Lung (tissue), 12 donors: ENCODE measurements around the gene RASGRF1. TPM values are rescaled to one million over a fixed set of nuclear protein-coding genes. Genes with fewer than 3 reads are reported as not detected.

Experiments
- ATAC-seq: fragments of 200-7000 bp; cut with Tn5 transposase; one replicate; pipeline ENCODE4 v1.9.1; 2020; ENCODE audit warnings: moderate number of reproducible peaks; ENCODE audit not compliant: insufficient read depth, low FRiP score
- DNase-seq, 3 donors: peaks; one replicate each; pipeline ENCODE4 v3.0.0-alpha.2; 2013 to 2017
- H3K27ac ChIP-seq, 2 donors: one replicate each; pipeline ENCODE4 v1.5.1; 2013; ENCODE audit warnings: mild to moderate bottlenecking in 2 of 2, moderate library complexity in 2 of 2, control low read depth in 1 of 2, inconsistent platforms in 1 of 2, low read depth in 1 of 2, low read length in 1 of 2
- H3K27me3 ChIP-seq, 3 donors: one replicate each; pipeline ENCODE4 v1.5.1; 2013; ENCODE audit warnings: low read length in 2 of 3; ENCODE audit not compliant: control insufficient read depth in 3 of 3, insufficient read depth in 3 of 3
- H3K36me3 ChIP-seq, 4 donors: one replicate each; pipeline ENCODE4 v1.5.1; 2013; ENCODE audit warnings: low read length in 4 of 4, mild to moderate bottlenecking in 1 of 4, moderate library complexity in 1 of 4; ENCODE audit not compliant: control insufficient read depth in 4 of 4, insufficient read depth in 4 of 4
- H3K4me1 ChIP-seq, 5 donors: one replicate each; pipeline ENCODE4 v1.5.1; 2013; ENCODE audit warnings: low read length in 5 of 5, mild to moderate bottlenecking in 2 of 5, moderate library complexity in 1 of 5; ENCODE audit not compliant: control insufficient read depth in 5 of 5, insufficient read depth in 5 of 5
- H3K4me3 ChIP-seq: one replicate; pipeline ENCODE4 v1.5.1; 2013; ENCODE audit warnings: mild to moderate bottlenecking, control low read depth, moderate library complexity
- H3K9ac ChIP-seq, 2 donors: one replicate each; pipeline ENCODE4 v1.5.1; 2013; ENCODE audit warnings: low read length in 2 of 2, control low read depth in 1 of 2; ENCODE audit not compliant: insufficient read depth in 1 of 2
- H3K9me3 ChIP-seq, 4 donors: one replicate each; pipeline ENCODE4 v1.5.1; 2013; ENCODE audit warnings: low read length in 3 of 4, mild to moderate bottlenecking in 1 of 4, moderate library complexity in 1 of 4; ENCODE audit not compliant: control insufficient read depth in 4 of 4, insufficient read depth in 3 of 4
- WGBS, 2 donors: extraction: QIAGEN DNeasy Blood & Tissue Kit; methylation state at CpG; one replicate each; pipeline ENCODE4 v1.1.7; 2013; 5-methylcytosine and 5-hydroxymethylcytosine counted together
- polyA plus RNA-seq, 2 donors: library from polyadenylated mRNA; stranded (reverse); fragments of 200-250 nt; gene quantifications; one replicate each; pipeline ENCODE4 v1.2.1, GENCODE V29; 2013
- total RNA-seq, 2 donors: library from RNA; depleted of rRNA in 1 of 2; stranded (reverse); fragments of >200 nt in 1 of 2; gene quantifications; one replicate each; pipeline ENCODE4 v1.2.1, GENCODE V29; 2014 to 2021
- TF ChIP-seq, protein P1 (sequence below): IDR thresholded peaks from 2 replicates; pipeline ENCODE4 v1.5.1; 2012; ENCODE audit warnings: mild to moderate bottlenecking; ENCODE audit errors: control extremely low read depth, extremely low read depth
- donor health status: control.
- donor health status: control.
- donor health status: Bipolar disorder and iron deficiency.
- donor health status: healthy.
- donor health status: DM: yes; HTN: yes; CAD: no.

RASGRF1 gene
- total and polyA plus RNA-seq, 4 donors = 10.9 to 71.2 (median 24.6) TPM

- Histone ChIP-seq H3K4me1 (no peaks in the 10 kb centered on the region), H3K9ac (no peak overlapping the region), H3K4me3 (no peak overlapping the region), H3K9me3 (no peaks in the 10 kb centered on the region), H3K27ac (no peak overlapping the region), H3K36me3 (no peaks in the 10 kb centered on the region), H3K27me3 (peaks cover 4 to 17% (median 9%) of the 10 kb centered on the region in 3 donors)
- TF ChIP-seq, protein P1, sequence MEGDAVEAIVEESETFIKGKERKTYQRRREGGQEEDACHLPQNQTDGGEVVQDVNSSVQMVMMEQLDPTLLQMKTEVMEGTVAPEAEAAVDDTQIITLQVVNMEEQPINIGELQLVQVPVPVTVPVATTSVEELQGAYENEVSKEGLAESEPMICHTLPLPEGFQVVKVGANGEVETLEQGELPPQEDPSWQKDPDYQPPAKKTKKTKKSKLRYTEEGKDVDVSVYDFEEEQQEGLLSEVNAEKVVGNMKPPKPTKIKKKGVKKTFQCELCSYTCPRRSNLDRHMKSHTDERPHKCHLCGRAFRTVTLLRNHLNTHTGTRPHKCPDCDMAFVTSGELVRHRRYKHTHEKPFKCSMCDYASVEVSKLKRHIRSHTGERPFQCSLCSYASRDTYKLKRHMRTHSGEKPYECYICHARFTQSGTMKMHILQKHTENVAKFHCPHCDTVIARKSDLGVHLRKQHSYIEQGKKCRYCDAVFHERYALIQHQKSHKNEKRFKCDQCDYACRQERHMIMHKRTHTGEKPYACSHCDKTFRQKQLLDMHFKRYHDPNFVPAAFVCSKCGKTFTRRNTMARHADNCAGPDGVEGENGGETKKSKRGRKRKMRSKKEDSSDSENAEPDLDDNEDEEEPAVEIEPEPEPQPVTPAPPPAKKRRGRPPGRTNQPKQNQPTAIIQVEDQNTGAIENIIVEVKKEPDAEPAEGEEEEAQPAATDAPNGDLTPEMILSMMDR = no peak
- no peak for DNase-seq
- WGBS, 2 donors = 82 to 87% methylated on average over 6 of the region's 6 CpGs
- no peak for ATAC-seq
Observed at GRCh38 chr15:79102595-79102994, 12.0 kb upstream of the RASGRF1 start.

GRCh38 chr15:79101866-79102581, 11.4 kb upstream of the RASGRF1 start:
- peaks cover 4 to 23% (median 9%) of the 10 kb centered on the region in 3 donors for H3K27me3 ChIP-seq
- H3K9me3 ChIP-seq = no peaks in the 10 kb centered on the region
- DNase-seq = no peak
- no peak overlapping the region for H3K4me3 ChIP-seq
- TF ChIP-seq, protein P1 = no peak
- no peak overlapping the region for H3K9ac ChIP-seq
- no peaks in the 10 kb centered on the region for H3K36me3 ChIP-seq
- H3K4me1 ChIP-seq = no peaks in the 10 kb centered on the region
- ATAC-seq = no peak
- H3K27ac ChIP-seq = no peak overlapping the region
- 79 to 81% methylated on average over 12 of the region's 12 CpGs for WGBS, 2 donors

DNA sequence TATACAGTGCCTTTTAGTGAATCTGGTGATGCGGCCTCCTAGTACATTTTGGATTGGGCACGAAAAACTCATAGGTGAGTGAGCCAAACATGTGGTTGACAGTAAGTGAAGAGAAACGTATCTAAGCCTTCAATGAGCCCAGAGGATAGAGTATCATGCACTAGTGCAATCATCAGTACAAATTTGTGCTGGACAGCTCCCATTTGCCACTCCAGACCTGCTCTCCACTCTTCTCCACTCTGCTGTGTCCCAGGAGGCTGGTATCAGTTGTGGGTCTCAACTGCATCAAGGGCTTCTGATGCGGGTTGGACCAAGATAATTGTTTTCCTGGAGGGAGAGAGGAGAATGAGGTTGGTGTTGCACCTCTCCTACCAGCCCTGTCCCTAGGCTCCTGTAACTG, 9.1 kb upstream of the RASGRF1 start:
- WGBS, 2 donors = 74% methylated on average over 4 of the region's 4 CpGs
- TF ChIP-seq, protein P1 = no peak
- Histone ChIP-seq H3K9me3 (no peaks in the 10 kb centered on the region), H3K27ac (no peak overlapping the region), H3K4me3 (no peak overlapping the region), H3K27me3 (peaks cover 4 to 36% (median 14%) of the 10 kb centered on the region in 3 donors), H3K9ac (no peak overlapping the region), H3K4me1 (no peaks in the 10 kb centered on the region), H3K36me3 (no peaks in the 10 kb centered on the region)
- ATAC-seq = no peak
- DNase-seq = peak in 1 of 3 donors; percentile 25
